Cardiac septum (tissue), 1 donor: ENCODE measurements around the gene ELF4. TPM values are rescaled to one million over a fixed set of nuclear protein-coding genes. Genes with fewer than 3 reads are reported as not detected.
A peak's percentile ranks its signal among the peaks of the same experiment; 100 is the strongest.

Experiments
- DNase-seq: peaks from one replicate; pipeline ENCODE4 v3.0.0-alpha.2; 2020; ENCODE audit warnings: low spot score
- intact Hi-C: fragments of 100-400 bp; cut with DNase I; formaldehyde crosslinking; loops from one replicate; pipeline ENCODE4 v1.14.0; 2022
- long read RNA-seq: library from polyadenylated mRNA; unstranded; transcript quantifications from one replicate; pipeline ENCODE4 v2.0.0, GENCODE V29; 2021
- total RNA-seq: library from RNA; stranded (reverse); fragmentation: NEBNext Ultra II Directional; extraction: Animal tissue kit (Norgen Biotek cat#: 25700); gene quantifications from one replicate; pipeline ENCODE4 v1.2.1, GENCODE V29; 2021
- donor health status: DM: no; HTN: no; CAD: no.

ELF4 gene
- 3.7 TPM for total RNA-seq
- long read RNA-seq, partial matches to known transcripts, result 1 of 3 reads
- long read RNA-seq, other reads (novel, unspliced or antisense), result 2 of 3 reads

- intact Hi-C loops, result no loop called here
- no peak for DNase-seq
These were observed at the start of gene ELF4 for GRCh38 chrX:130110379-130111219. Gene ELF4 (minus strand): TSS chrX:130110497. CDS start chrX:130081330, 29,167 bp downstream.

GRCh38 chrX:130159776-130160175 is 49.5 kb upstream of the ELF4 start:
- no peak for DNase-seq
- intact Hi-C loops, result no loop called here

GRCh38 chrX:130158311-130158710 is 48.0 kb upstream of the ELF4 start:
- intact Hi-C loops, result no loop called here
- DNase-seq, result no peak

GRCh38 chrX:130155564-130155963 is 45.3 kb upstream of the ELF4 start:
- intact Hi-C loops, result no loop called here
- DNase-seq, result no peak

GRCh38 chrX:130147631-130148030 is 37.3 kb upstream of the ELF4 start:
- intact Hi-C loops, result no loop called here
- no peak for DNase-seq

- intact Hi-C loops, result no loop called here
- no peak for DNase-seq
These were observed 34.8 kb upstream of the ELF4 start for GRCh38 chrX:130145123-130145522.

- intact Hi-C loops, result no loop called here
- DNase-seq, result no peak
These were observed 34.2 kb upstream of the ELF4 start for GRCh38 chrX:130144509-130144908.

- no peak for DNase-seq
- intact Hi-C loops, result no loop called here
These were observed 29.3 kb upstream of the ELF4 start for GRCh38 chrX:130139474-130140201.

GRCh38 chrX:130136961-130137360 is 26.7 kb upstream of the ELF4 start:
- intact Hi-C loops, result no loop called here
- no peak for DNase-seq

GRCh38 chrX:130136496-130136895 is 26.2 kb upstream of the ELF4 start:
- DNase-seq, result no peak
- intact Hi-C loops, result no loop called here

GRCh38 chrX:130130990-130131389 is 20.7 kb upstream of the ELF4 start:
- DNase-seq, result no peak
- intact Hi-C loops, result no loop called here

- intact Hi-C loops, result no loop called here
- no peak for DNase-seq
These were observed 15.0 kb upstream of the ELF4 start for GRCh38 chrX:130125091-130125874.

- intact Hi-C loops, result loop anchor here (5.0 kb wide), 1 partner anchor 48 kb away; the partner anchor contains the start of gene RAB33A
These were observed 14.3 kb upstream of the ELF4 start for GRCh38 chrX:130124577-130124976.

GRCh38 chrX:130121505-130121800 is 11.2 kb upstream of the ELF4 start:
- intact Hi-C loops, result loop anchor here (1.0 to 5.0 kb wide), 2 partner anchors 40 to 51 kb away; partner anchors contain the start of gene RAB33A
- DNase-seq, result no peak

More at GRCh38 chrX:130124577-130124976, 14.3 kb upstream of the ELF4 start:
- DNase-seq, result no peak

- intact Hi-C loops, result loop anchor here (1.0 to 5.0 kb wide), 2 partner anchors 40 to 51 kb away; partner anchors contain the start of gene RAB33A
- peak; percentile 92 for DNase-seq
These were observed 10.6 kb upstream of the ELF4 start for GRCh38 chrX:130120746-130121504.

GRCh38 chrX:130120321-130120731 is 10.0 kb upstream of the ELF4 start:
- DNase-seq, result no peak
- intact Hi-C loops, result loop anchor here (5.0 kb wide), 1 partner anchor 52 kb away; the partner anchor contains the start of gene RAB33A

GRCh38 chrX:130119312-130119898 is 9.1 kb upstream of the ELF4 start:
- intact Hi-C loops, result no loop called here
- DNase-seq, result no peak

GRCh38 chrX:130118441-130119311 is 8.4 kb upstream of the ELF4 start:
- intact Hi-C loops, result no loop called here
- DNase-seq, result no peak
